Lung (tissue), 12 donors: ENCODE measurements around the gene MAP3K6. TPM values are rescaled to one million over a fixed set of nuclear protein-coding genes. Genes with fewer than 3 reads are reported as not detected.
A peak's percentile ranks its signal among the peaks of the same experiment; 100 is the strongest.
"Not testable (repeated sequence)": the region's sequence is repeated elsewhere in the genome, so short reads cannot be mapped to it uniquely, and the experiment has no call there.

Experiments used
- ATAC-seq: fragments of 200-7000 bp; cut with Tn5 transposase; one replicate; pipeline ENCODE4 v1.9.1; 2020; ENCODE audit warnings: moderate number of reproducible peaks; ENCODE audit not compliant: insufficient read depth, low FRiP score
- DNase-seq, 3 donors: peaks; one replicate each; pipeline ENCODE4 v3.0.0-alpha.2; 2013 to 2017
- H3K27ac ChIP-seq, 2 donors: one replicate each; pipeline ENCODE4 v1.5.1; 2013; ENCODE audit warnings: mild to moderate bottlenecking in 2 of 2, moderate library complexity in 2 of 2, control low read depth in 1 of 2, inconsistent platforms in 1 of 2, low read depth in 1 of 2, low read length in 1 of 2
- H3K27me3 ChIP-seq, 3 donors: one replicate each; pipeline ENCODE4 v1.5.1; 2013; ENCODE audit warnings: low read length in 2 of 3; ENCODE audit not compliant: control insufficient read depth in 3 of 3, insufficient read depth in 3 of 3
- H3K36me3 ChIP-seq, 4 donors: one replicate each; pipeline ENCODE4 v1.5.1; 2013; ENCODE audit warnings: low read length in 4 of 4, mild to moderate bottlenecking in 1 of 4, moderate library complexity in 1 of 4; ENCODE audit not compliant: control insufficient read depth in 4 of 4, insufficient read depth in 4 of 4
- H3K4me1 ChIP-seq, 5 donors: one replicate each; pipeline ENCODE4 v1.5.1; 2013; ENCODE audit warnings: low read length in 5 of 5, mild to moderate bottlenecking in 2 of 5, moderate library complexity in 1 of 5; ENCODE audit not compliant: control insufficient read depth in 5 of 5, insufficient read depth in 5 of 5
- H3K4me3 ChIP-seq: one replicate; pipeline ENCODE4 v1.5.1; 2013; ENCODE audit warnings: mild to moderate bottlenecking, control low read depth, moderate library complexity
- H3K9ac ChIP-seq, 2 donors: one replicate each; pipeline ENCODE4 v1.5.1; 2013; ENCODE audit warnings: low read length in 2 of 2, control low read depth in 1 of 2; ENCODE audit not compliant: insufficient read depth in 1 of 2
- H3K9me3 ChIP-seq, 4 donors: one replicate each; pipeline ENCODE4 v1.5.1; 2013; ENCODE audit warnings: low read length in 3 of 4, mild to moderate bottlenecking in 1 of 4, moderate library complexity in 1 of 4; ENCODE audit not compliant: control insufficient read depth in 4 of 4, insufficient read depth in 3 of 4
- WGBS, 2 donors: extraction: QIAGEN DNeasy Blood & Tissue Kit; methylation state at CpG; one replicate each; pipeline ENCODE4 v1.1.7; 2013; 5-methylcytosine and 5-hydroxymethylcytosine counted together
- polyA plus RNA-seq, 2 donors: library from polyadenylated mRNA; stranded (reverse); fragments of 200-250 nt; gene quantifications; one replicate each; pipeline ENCODE4 v1.2.1, GENCODE V29; 2013
- total RNA-seq, 2 donors: library from RNA; depleted of rRNA in 1 of 2; stranded (reverse); fragments of >200 nt in 1 of 2; gene quantifications; one replicate each; pipeline ENCODE4 v1.2.1, GENCODE V29; 2014 to 2021
- TF ChIP-seq, protein P1 (sequence below): IDR thresholded peaks from 2 replicates; pipeline ENCODE4 v1.5.1; 2012; ENCODE audit warnings: mild to moderate bottlenecking; ENCODE audit errors: control extremely low read depth, extremely low read depth
- donor health status: control.
- donor health status: control.
- donor health status: Bipolar disorder and iron deficiency.
- donor health status: healthy.
- donor health status: DM: yes; HTN: yes; CAD: no.

Gene MAP3K6
- total and polyA plus RNA-seq, 4 donors: 17.0 to 96.6 (median 62.8) TPM

- Histone ChIP-seq H3K9ac (no peak overlapping the region), H3K9me3 (no peaks in the 10 kb centered on the region), H3K36me3 (peaks cover 14 to 45% (median 26%) of the 10 kb centered on the region in 4 donors), H3K27ac (peak overlapping the region; percentile 64 to 65), H3K4me1 (peaks cover 0 to 22% (median 12%) of the 10 kb centered on the region in 5 donors), H3K4me3 (no peak overlapping the region), H3K27me3 (no peaks in the 10 kb centered on the region)
- DNase-seq (no peak), ATAC-seq (no peak)
- TF ChIP-seq, protein P1, sequence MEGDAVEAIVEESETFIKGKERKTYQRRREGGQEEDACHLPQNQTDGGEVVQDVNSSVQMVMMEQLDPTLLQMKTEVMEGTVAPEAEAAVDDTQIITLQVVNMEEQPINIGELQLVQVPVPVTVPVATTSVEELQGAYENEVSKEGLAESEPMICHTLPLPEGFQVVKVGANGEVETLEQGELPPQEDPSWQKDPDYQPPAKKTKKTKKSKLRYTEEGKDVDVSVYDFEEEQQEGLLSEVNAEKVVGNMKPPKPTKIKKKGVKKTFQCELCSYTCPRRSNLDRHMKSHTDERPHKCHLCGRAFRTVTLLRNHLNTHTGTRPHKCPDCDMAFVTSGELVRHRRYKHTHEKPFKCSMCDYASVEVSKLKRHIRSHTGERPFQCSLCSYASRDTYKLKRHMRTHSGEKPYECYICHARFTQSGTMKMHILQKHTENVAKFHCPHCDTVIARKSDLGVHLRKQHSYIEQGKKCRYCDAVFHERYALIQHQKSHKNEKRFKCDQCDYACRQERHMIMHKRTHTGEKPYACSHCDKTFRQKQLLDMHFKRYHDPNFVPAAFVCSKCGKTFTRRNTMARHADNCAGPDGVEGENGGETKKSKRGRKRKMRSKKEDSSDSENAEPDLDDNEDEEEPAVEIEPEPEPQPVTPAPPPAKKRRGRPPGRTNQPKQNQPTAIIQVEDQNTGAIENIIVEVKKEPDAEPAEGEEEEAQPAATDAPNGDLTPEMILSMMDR: no peak
- 79 to 89% methylated on average over 4 of the region's 4 CpGs for WGBS, 2 donors
These were observed 39.6 kb upstream of the MAP3K6 start for GRCh38 chr1:27406362-27406680.

DNA sequence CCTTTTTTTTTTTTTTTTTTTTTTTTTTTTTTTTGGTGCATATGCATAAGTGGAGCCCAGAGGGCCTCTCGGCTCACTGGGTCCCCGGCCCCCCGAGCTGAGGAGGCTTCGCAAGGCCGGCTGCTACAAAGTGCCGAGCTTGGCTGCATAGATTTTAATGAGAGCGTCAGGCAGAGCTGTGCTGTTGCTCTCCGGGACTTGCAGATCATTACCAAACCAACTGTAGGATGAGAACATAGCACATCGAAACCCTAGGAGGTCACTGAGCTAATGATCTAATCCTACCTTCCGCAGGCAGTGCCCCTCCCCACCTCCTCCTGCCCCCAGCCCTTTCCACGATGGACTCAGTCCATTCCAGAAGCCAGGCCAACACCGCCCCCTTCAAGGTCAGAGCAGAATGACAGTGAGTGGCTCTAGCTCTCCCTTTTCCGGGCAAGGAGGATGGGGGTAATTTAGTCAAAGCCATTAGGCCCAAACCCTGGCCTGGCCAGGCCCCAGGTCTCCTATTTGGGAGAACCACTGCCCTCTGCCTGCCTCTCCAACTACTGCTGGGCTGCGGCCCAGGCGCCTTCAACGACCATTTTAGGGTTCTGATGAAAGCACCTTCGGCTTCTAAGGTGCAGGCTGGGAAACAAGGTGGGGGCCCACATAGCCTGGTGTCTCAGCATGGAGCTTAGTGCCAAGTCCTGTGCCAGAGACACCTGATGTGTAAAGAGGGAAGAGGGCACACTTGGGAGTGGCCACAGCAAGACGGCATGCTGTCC, 39.0 kb upstream of the MAP3K6 start:
- peaks cover 0 to 22% (median 12%) of the 10 kb centered on the region in 5 donors for H3K4me1 ChIP-seq
- 81 to 87% methylated on average over 15 to 17 of the region's 18 CpGs for WGBS, 2 donors
- not testable (repeated sequence) for H3K27me3 ChIP-seq, DNase-seq, H3K4me3 ChIP-seq, H3K9me3 ChIP-seq, H3K9ac ChIP-seq, ATAC-seq
- H3K36me3 ChIP-seq: peaks cover 9 to 39% (median 21%) of the 10 kb centered on the region in 4 donors
- peak overlapping the region; percentile 64 to 65 for H3K27ac ChIP-seq

GRCh38 chr1:27405074-27405473, 38.3 kb upstream of the MAP3K6 start:
- no peaks in the 10 kb centered on the region for H3K9me3 ChIP-seq
- ATAC-seq: no peak

GRCh38 chr1:27403931-27404330, 37.2 kb upstream of the MAP3K6 start:
- Histone ChIP-seq H3K4me1 (peaks cover 0 to 40% (median 20%) of the 10 kb centered on the region in 5 donors), H3K4me3 (no peak overlapping the region), H3K9ac (no peak overlapping the region), H3K27me3 (no peaks in the 10 kb centered on the region), H3K9me3 (no peaks in the 10 kb centered on the region), H3K27ac (peak overlapping the region in 1 of 2 donors; percentile 23), H3K36me3 (peaks cover 6 to 27% (median 17%) of the 10 kb centered on the region in 4 donors)
- TF ChIP-seq, protein P1: no peak
- DNase-seq: no peak
- no peak for ATAC-seq

More at GRCh38 chr1:27405074-27405473, 38.3 kb upstream of the MAP3K6 start:
- DNase-seq: peak in 1 of 3 donors; percentile 41
- TF ChIP-seq, protein P1: no peak
- no peak overlapping the region for H3K4me3 ChIP-seq
- no peak overlapping the region for H3K9ac ChIP-seq
- peaks cover 6 to 33% (median 19%) of the 10 kb centered on the region in 4 donors for H3K36me3 ChIP-seq
- no peaks in the 10 kb centered on the region for H3K27me3 ChIP-seq
- peaks cover 0 to 28% (median 13%) of the 10 kb centered on the region in 5 donors for H3K4me1 ChIP-seq
- 67 to 70% methylated on average over 13 of the region's 13 CpGs for WGBS, 2 donors
- H3K27ac ChIP-seq: peak overlapping the region; percentile 25 to 43
